Thoracic aorta (tissue), 2 donors: ENCODE results near the gene FBXL15. TPM values are rescaled to one million over a fixed set of nuclear protein-coding genes. Genes with fewer than 3 reads are reported as not detected.

Source experiments
- ATAC-seq: fragments of 150-250 bp; one replicate; pipeline ENCODE4 v1.8.0; 2017; ENCODE audit warnings: low read depth; ENCODE audit not compliant: insufficient number of reproducible peaks, low FRiP score
- DNase-seq: peaks from one replicate; pipeline ENCODE4 v3.0.0-alpha.2; 2020; ENCODE audit warnings: low spot score
- H3K27ac ChIP-seq, 2 donors: fragments of 200-600 bp; sonication (generic); 1 replicate in 1 of 2; 2 replicates in 1 of 2; pipeline ENCODE4 v1.5.1; 2016; ENCODE audit warnings: mild to moderate bottlenecking in 2 of 2, moderate library complexity in 2 of 2
- H3K27me3 ChIP-seq: fragments of 200-600 bp; sonication (generic); replicated peaks from 2 replicates; pipeline ENCODE4 v1.6.0; 2016; ENCODE audit warnings: mild to moderate bottlenecking; ENCODE audit not compliant: insufficient read depth
- H3K36me3 ChIP-seq: fragments of 200-600 bp; sonication (generic); one replicate; pipeline ENCODE4 v1.5.1; 2016
- H3K4me1 ChIP-seq, 2 donors: fragments of 200-600 bp; sonication (generic); 1 replicate in 1 of 2; 2 replicates in 1 of 2; pipeline versions ENCODE4 v1.5.1 to v1.6.0; 2016; ENCODE audit warnings: low read depth in 2 of 2, mild to moderate bottlenecking in 1 of 2; ENCODE audit not compliant: control insufficient read depth in 1 of 2
- H3K4me3 ChIP-seq: fragments of 200-600 bp; sonication (generic); 2 replicates; pipeline ENCODE4 v1.5.1; 2016; ENCODE audit warnings: mild to moderate bottlenecking
- H3K9me3 ChIP-seq: fragments of 200-600 bp; sonication (generic); 2 replicates; pipeline ENCODE4 v1.5.1; 2016
- CTCF ChIP-seq: fragments of 200-600 bp; sonication (generic); IDR thresholded peaks from one replicate; pipeline ENCODE4 v1.5.1; 2019; ENCODE audit warnings: antibody characterized with exemption
- total RNA-seq, 2 donors: library from RNA; depleted of rRNA; stranded (reverse); fragments of >200 nt; gene quantifications; one replicate each; pipeline versions ENCODE4 v1.1.0 to v1.2.3, GENCODE V29; 2016

Gene FBXL15
- total RNA-seq, 2 donors from 2014 or later: 19.8 to 24.0 TPM

- DNase-seq: no peak
- H3K36me3 ChIP-seq: no peaks in the 10 kb centered on the region
- H3K27ac ChIP-seq: no peak overlapping the region
- H3K27me3 ChIP-seq: peaks cover 4% of the 10 kb centered on the region
- no peak overlapping the region for H3K4me3 ChIP-seq
- peaks cover 10 to 15% of the 10 kb centered on the region in 2 donors for H3K4me1 ChIP-seq
- TF ChIP-seq CTCF: no peak
- ATAC-seq: no peak
- no peaks in the 10 kb centered on the region for H3K9me3 ChIP-seq
These were observed 3.9 kb upstream of the FBXL15 start for GRCh38 chr10:102416695-102417094.

DNA sequence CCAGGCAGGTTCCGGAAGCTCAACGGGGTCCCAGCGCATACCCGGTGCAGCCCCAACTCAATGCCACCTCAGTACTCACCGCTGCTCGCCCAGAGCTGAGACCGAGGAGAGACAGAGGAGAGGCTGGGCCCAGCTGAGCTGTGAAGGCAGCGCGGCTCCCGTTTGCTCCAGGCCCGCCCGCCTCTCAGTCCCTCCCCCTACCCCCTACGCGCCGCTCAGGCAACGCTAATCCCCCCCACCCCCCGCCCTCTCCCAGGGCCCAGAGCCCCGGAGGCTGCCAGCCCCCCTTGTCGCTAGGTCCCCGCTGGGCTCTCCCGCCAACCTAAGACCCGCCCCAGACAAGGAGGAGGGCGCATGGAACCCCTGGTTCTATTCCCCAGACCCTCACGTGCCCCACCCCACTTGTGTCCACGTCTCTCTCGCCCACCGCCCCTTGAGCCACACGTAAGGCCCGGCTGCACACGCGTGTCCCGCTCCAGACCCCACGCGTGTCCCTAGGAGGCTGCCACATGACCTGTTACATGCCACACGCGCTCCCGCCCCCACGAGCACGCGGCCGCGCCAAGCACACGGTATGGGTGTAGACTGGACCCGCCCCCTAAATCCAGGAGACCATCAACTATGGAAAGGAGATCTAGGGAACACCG is 1.9 kb upstream of the FBXL15 start, which contains the start of gene PSD:
Gene PSD, minus strand, starts transcription at position 164 of the 647 bp plus-strand sequence. CDS start 1,747 bp downstream, outside the sequence.
- no peak for TF ChIP-seq CTCF
- Histone ChIP-seq H3K27ac (no peak within 1 kb of the TSS), H3K27me3 (no peaks in the 10 kb centered on the region), H3K4me3 (peak within 1 kb of the TSS; percentile 99), H3K9me3 (no peaks in the 10 kb centered on the region), H3K4me1 (peaks cover 21 to 33% of the 10 kb centered on the region in 2 donors), H3K36me3 (peaks cover 5% of the 10 kb centered on the region)
- DNase-seq (no peak), ATAC-seq (no peak)

- no peaks in the 10 kb centered on the region for H3K27me3 ChIP-seq
- H3K4me3 ChIP-seq: peak overlapping the region; percentile 99
- H3K27ac ChIP-seq: peak overlapping the region in 1 of 2 donors; percentile 72
- DNase-seq (no peak), ATAC-seq (no peak)
- H3K36me3 ChIP-seq: peaks cover 12% of the 10 kb centered on the region
- no peak for TF ChIP-seq CTCF
- peaks cover 21 to 33% of the 10 kb centered on the region in 2 donors for H3K4me1 ChIP-seq
- no peaks in the 10 kb centered on the region for H3K9me3 ChIP-seq
These were observed 1.1 kb upstream of the FBXL15 start for GRCh38 chr10:102419269-102420180.

- peaks cover 21 to 33% of the 10 kb centered on the region in 2 donors for H3K4me1 ChIP-seq
- no peak for DNase-seq
- no peaks in the 10 kb centered on the region for H3K9me3 ChIP-seq
- H3K4me3 ChIP-seq: peak overlapping the region; percentile 99
- H3K27me3 ChIP-seq: no peaks in the 10 kb centered on the region
- no peak for ATAC-seq
- peak overlapping the region; percentile 72 to 80 for H3K27ac ChIP-seq
- TF ChIP-seq CTCF: no peak
- peaks cover 16% of the 10 kb centered on the region for H3K36me3 ChIP-seq
These were observed 389 bp upstream of the FBXL15 start for GRCh38 chr10:102420181-102420713.

DNA sequence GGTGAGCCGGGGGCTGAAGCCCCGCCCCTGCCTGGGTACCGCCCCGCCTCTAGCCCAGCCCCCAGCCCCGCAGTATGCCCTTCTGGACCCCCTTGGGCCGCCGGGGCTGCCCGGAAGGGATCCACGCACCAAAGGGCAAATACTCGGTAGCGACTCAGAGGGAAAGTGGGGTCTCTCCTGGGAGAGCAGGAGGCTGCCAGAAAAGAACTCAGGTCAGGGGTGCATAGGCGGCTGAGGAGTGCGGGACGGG is 796 bp downstream of the FBXL15 start:
- H3K27me3 ChIP-seq: no peaks in the 10 kb centered on the region
- DNase-seq: no peak
- peaks cover 21 to 33% of the 10 kb centered on the region in 2 donors for H3K4me1 ChIP-seq
- H3K4me3 ChIP-seq: peak overlapping the region; percentile 99
- TF ChIP-seq CTCF: no peak
- H3K9me3 ChIP-seq: no peaks in the 10 kb centered on the region
- no peak for ATAC-seq
- peak overlapping the region; percentile 72 to 80 for H3K27ac ChIP-seq
- peaks cover 16% of the 10 kb centered on the region for H3K36me3 ChIP-seq
